ENCODE data around the gene TRIAP1.
A peak's percentile ranks its signal among the peaks of the same experiment; 100 is the strongest.

TRIAP1 gene

GRCh38 chr12:120474616-120474960, 28.4 kb upstream of the TRIAP1 start:
- Histone ChIP-seq H3K27ac (ENCODE audit: low read depth, low read length, poor library complexity, severe bottlenecking) (peak overlapping the region; percentile 33), H2AFZ (ENCODE audit: low read length) (no peak overlapping the region), H3K4me1 (ENCODE audit: insufficient read depth, low read length, severe bottlenecking) (peaks cover 57% of the 10 kb centered on the region), H3K27me3 (ENCODE audit: insufficient read depth, low read length) (no peaks in the 10 kb centered on the region), H3K4me2 (ENCODE audit: low read length) (no peak overlapping the region), H3K9me2 (ENCODE audit: low read depth, low read length) (no peaks in the 10 kb centered on the region), H3F3A (ENCODE audit: insufficient read depth, low read length) (no peaks in the 10 kb centered on the region), H3K9ac (ENCODE audit: low read length) (no peak overlapping the region), H3K79me2 (ENCODE audit: insufficient read depth, low read length) (no peaks in the 10 kb centered on the region; the same call in 1 of the 2 replicates), H3K9me3 (ENCODE audit: low read length) (no peaks in the 10 kb centered on the region), H4K20me1 (ENCODE audit: insufficient read depth, low read length) (no peaks in the 10 kb centered on the region), H3K4me3 (ENCODE audit: low read depth, low read length, poor library complexity, severe bottlenecking) (no peak overlapping the region), H3K36me3 (ENCODE audit: insufficient read depth, low read length) (no peaks in the 10 kb centered on the region)
- TF ChIP-seq, protein P1, sequence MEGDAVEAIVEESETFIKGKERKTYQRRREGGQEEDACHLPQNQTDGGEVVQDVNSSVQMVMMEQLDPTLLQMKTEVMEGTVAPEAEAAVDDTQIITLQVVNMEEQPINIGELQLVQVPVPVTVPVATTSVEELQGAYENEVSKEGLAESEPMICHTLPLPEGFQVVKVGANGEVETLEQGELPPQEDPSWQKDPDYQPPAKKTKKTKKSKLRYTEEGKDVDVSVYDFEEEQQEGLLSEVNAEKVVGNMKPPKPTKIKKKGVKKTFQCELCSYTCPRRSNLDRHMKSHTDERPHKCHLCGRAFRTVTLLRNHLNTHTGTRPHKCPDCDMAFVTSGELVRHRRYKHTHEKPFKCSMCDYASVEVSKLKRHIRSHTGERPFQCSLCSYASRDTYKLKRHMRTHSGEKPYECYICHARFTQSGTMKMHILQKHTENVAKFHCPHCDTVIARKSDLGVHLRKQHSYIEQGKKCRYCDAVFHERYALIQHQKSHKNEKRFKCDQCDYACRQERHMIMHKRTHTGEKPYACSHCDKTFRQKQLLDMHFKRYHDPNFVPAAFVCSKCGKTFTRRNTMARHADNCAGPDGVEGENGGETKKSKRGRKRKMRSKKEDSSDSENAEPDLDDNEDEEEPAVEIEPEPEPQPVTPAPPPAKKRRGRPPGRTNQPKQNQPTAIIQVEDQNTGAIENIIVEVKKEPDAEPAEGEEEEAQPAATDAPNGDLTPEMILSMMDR (IDR thresholded peaks at IDR 0.05; ENCODE audit: low read length) = no peak
- TF ChIP-seq EZH2 (IDR thresholded peaks at IDR 0.05; ENCODE audit: borderline replicate concordance, low read length) = no peak

DNA sequence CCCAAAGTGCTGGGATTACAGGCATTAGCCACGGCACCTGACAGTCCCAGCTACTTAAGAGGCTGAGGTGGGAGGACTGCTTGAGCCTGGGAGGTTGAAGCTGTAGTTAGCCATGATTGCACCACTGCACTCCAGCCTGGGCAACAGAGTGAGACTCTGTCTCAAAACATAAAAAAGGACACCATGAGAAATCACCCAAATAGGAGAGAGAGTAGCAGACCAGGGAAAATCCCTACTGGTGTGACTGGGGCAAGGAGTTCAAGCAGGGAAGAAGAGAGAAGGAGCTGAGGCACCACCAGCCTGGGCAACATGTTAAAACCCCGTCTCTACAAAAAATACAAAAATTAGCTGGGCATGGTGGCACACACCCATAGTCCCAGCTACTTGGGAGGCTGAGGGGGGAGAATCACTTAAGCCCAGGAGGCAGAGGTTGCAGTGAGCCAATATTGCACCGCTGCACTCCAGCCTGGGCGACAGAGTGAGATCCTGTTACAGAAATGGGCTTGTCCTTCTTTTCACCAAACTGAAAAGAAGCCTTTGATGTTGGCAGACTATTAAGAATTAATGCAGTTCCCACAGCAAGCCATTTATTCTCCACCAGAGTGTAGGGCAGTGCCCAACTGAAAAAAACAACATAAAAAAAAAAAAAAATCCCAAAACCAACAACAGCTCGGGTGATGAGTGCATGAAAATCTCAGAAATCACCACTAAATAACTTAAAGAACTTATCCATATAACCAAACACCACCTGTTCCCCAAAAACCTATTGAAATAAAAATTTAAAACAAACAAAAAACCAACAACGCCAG, 27.8 kb upstream of the TRIAP1 start:
- Histone ChIP-seq H3K9ac (ENCODE audit: low read length) (no peak overlapping the region), H3K36me3 (ENCODE audit: insufficient read depth, low read length) (no peaks in the 10 kb centered on the region), H3K79me2 (ENCODE audit: insufficient read depth, low read length) (peaks cover under 1% of the 10 kb centered on the region), H3K4me3 (ENCODE audit: low read depth, low read length, poor library complexity, severe bottlenecking) (no peak overlapping the region), H3K27me3 (ENCODE audit: insufficient read depth, low read length) (no peaks in the 10 kb centered on the region), H3K9me2 (ENCODE audit: low read depth, low read length) (no peaks in the 10 kb centered on the region), H4K20me1 (ENCODE audit: insufficient read depth, low read length) (no peaks in the 10 kb centered on the region), H3K4me2 (ENCODE audit: low read length) (no peak overlapping the region), H3F3A (ENCODE audit: insufficient read depth, low read length) (no peaks in the 10 kb centered on the region), H3K4me1 (ENCODE audit: insufficient read depth, low read length, severe bottlenecking) (peaks cover 57% of the 10 kb centered on the region), H2AFZ (ENCODE audit: low read length) (no peak overlapping the region), H3K27ac (ENCODE audit: low read depth, low read length, poor library complexity, severe bottlenecking) (peak overlapping the region; percentile 33), H3K9me3 (ENCODE audit: low read length) (no peaks in the 10 kb centered on the region)
- TF ChIP-seq EZH2 (IDR thresholded peaks at IDR 0.05; ENCODE audit: borderline replicate concordance, low read length) = no peak
- TF ChIP-seq, protein P1 (IDR thresholded peaks at IDR 0.05; ENCODE audit: low read length) = no peak

GRCh38 chr12:120472521-120472920, 26.3 kb upstream of the TRIAP1 start:
- H3K9ac ChIP-seq (ENCODE audit: low read length) = no peak overlapping the region

More at GRCh38 chr12:120472521-120472920, 26.3 kb upstream of the TRIAP1 start:
- Histone ChIP-seq H3K36me3 (ENCODE audit: insufficient read depth, low read length) (peaks cover 4% of the 10 kb centered on the region; the same call in 1 of the 2 replicates), H3K9me2 (ENCODE audit: low read depth, low read length) (no peaks in the 10 kb centered on the region), H3K4me2 (ENCODE audit: low read length) (peak overlapping the region; percentile 99; the same call in 1 of the 2 replicates), H3K9me3 (ENCODE audit: low read length) (no peaks in the 10 kb centered on the region), H3K79me2 (ENCODE audit: insufficient read depth, low read length) (peaks cover 16% of the 10 kb centered on the region), H3K27ac (ENCODE audit: low read depth, low read length, poor library complexity, severe bottlenecking) (peak overlapping the region; percentile 11), H3K4me3 (ENCODE audit: low read depth, low read length, poor library complexity, severe bottlenecking) (no peak overlapping the region), H4K20me1 (ENCODE audit: insufficient read depth, low read length) (no peaks in the 10 kb centered on the region), H3K27me3 (ENCODE audit: insufficient read depth, low read length) (no peaks in the 10 kb centered on the region), H2AFZ (ENCODE audit: low read length) (no peak overlapping the region), H3K4me1 (ENCODE audit: insufficient read depth, low read length, severe bottlenecking) (peaks cover 64% of the 10 kb centered on the region), H3F3A (ENCODE audit: insufficient read depth, low read length) (no peaks in the 10 kb centered on the region)
- TF ChIP-seq, protein P1 (IDR thresholded peaks at IDR 0.05; ENCODE audit: low read length) = no peak
- TF ChIP-seq EZH2 (IDR thresholded peaks at IDR 0.05; ENCODE audit: borderline replicate concordance, low read length) = no peak

All from OCI-LY1 (cell line).